ENCODE data around the gene DNAJC21. TPM values are rescaled to one million over a fixed set of nuclear protein-coding genes. Genes with fewer than 3 reads are reported as not detected.

Gene DNAJC21
- total and polyA plus RNA-seq, 9 of the 15 experiments (the other 6 are each of a cell fraction or from before 2014, with no cell fraction given) = 26.6 to 105 (median 70.7) TPM

GRCh38 chr5:34926318-34926888 is 3.0 kb upstream of the DNAJC21 start:
- WGBS (ENCODE audit: insufficient coverage, low coverage, missing lambda C conversion rate) = 85% methylated on average over 3 of the region's 3 CpGs
- H3K4me1 ChIP-seq (replicated peaks in 1 of 2; ENCODE audit: control insufficient read depth in 2 of 2, insufficient read depth in 2 of 2, low read length in 2 of 2) = peaks cover 22 to 29% of the 10 kb centered on the region in 2 experiments
- FAIRE-seq (no peak), DNase-seq (ENCODE audit: extremely low read depth in 1 of 4, low spot score in 3 of 4) (no peak), ATAC-seq (no peak)
- peaks cover 67% of the 10 kb centered on the region for H3K36me3 ChIP-seq (ENCODE audit: control insufficient read depth, insufficient read depth, low read length)
- intact Hi-C loops (cut with micrococcal nuclease) = no loop called here
- in situ Hi-C loops (cut with MboI) = no loop called here
- POLR2A ChIA-PET = interaction anchor here (4.2 kb wide), 1 partner anchor 11 kb away, joined by 37 read pairs; the partner anchor contains the start of genes BRIX1 and RAD1
- BruUV-seq (replicated peaks) = no TSS peak
- no peaks in the 10 kb centered on the region for H3K9me3 ChIP-seq (replicated peaks; ENCODE audit: control insufficient read depth, insufficient read depth, low read depth, low read length)
- H3K4me3 ChIP-seq = no peak overlapping the region
- no peak overlapping the region for H3K4me2 ChIP-seq (ENCODE audit: insufficient read depth, low read length)
- no peaks in the 10 kb centered on the region for H3K9me1 ChIP-seq (ENCODE audit: control insufficient read depth, insufficient read depth, low read length)
- no peak overlapping the region for H2AFZ ChIP-seq (ENCODE audit: low read depth, low read length)
- no peaks in the 10 kb centered on the region for H4K20me1 ChIP-seq (replicated peaks; ENCODE audit: control insufficient read depth, insufficient read depth, low read length)
- H3K27ac ChIP-seq (ENCODE audit: extremely low read depth, low read depth, low read length) = peak overlapping the region; percentile 14; the same call in 1 of the 3 replicates
- H3K27me3 ChIP-seq (ENCODE audit: control insufficient read depth in 2 of 2, insufficient read depth in 2 of 2, low read length in 2 of 2) = no peaks in the 10 kb centered on the region
- peak; percentile 51 for TF ChIP-seq POLR2B (IDR thresholded peaks at IDR 0.05; ENCODE audit: low read depth, partially characterized antibody)
- TF ChIP-seq ARID2 (IDR thresholded peaks at IDR 0.05) = no peak
- no peak for TF ChIP-seq SIRT6 (IDR thresholded peaks at IDR 0.05; ENCODE audit: low read depth, low read length)
- no peak for TF ChIP-seq E2F8 (IDR thresholded peaks at IDR 0.05; ENCODE audit: low read depth, partially characterized antibody)
- TF ChIP-seq POLR2A (conservative IDR thresholded peaks at IDR 0.05) = peak; percentile 61; the same call in 1 of the 2 replicates
- peak; percentile 63 for TF ChIP-seq SUPT5H (IDR thresholded peaks at IDR 0.05)
- TF ChIP-seq GABPB1 (CRISPR knock-in tag; IDR thresholded peaks at IDR 0.05) = no peak
- 0 out of 2 replicates have a peak, but pooled peaks have one; percentile 31 for TF ChIP-seq PML (IDR thresholded peaks at IDR 0.05; ENCODE audit: low read length)
- no peak for TF ChIP-seq NR4A1 (CRISPR knock-in tag; IDR thresholded peaks at IDR 0.05)
- no peak for TF ChIP-seq NR4A1 (tag; IDR thresholded peaks at IDR 0.05)
- no peak for TF ChIP-seq ZNF354B (CRISPR knock-in tag; IDR thresholded peaks at IDR 0.05)
- TF ChIP-seq BDP1 (IDR thresholded peaks at IDR 0.05; ENCODE audit: insufficient read depth, insufficient read length) = no peak
- CTCF ChIA-PET (ENCODE audit: low intra/inter-chr PET ratio) = no interaction called here
- H3K79me2 ChIP-seq (ENCODE audit: control insufficient read depth, insufficient read depth, low read length) = peaks cover 62% of the 10 kb centered on the region
- H3K9ac ChIP-seq (ENCODE audit: insufficient read depth in 1 of 2, low read depth in 2 of 2, low read length in 2 of 2) = no peak overlapping the region
